ENCODE data around the gene PILRB.
A peak's percentile ranks its signal among the peaks of the same experiment; 100 is the strongest.
"Not testable (repeated sequence)": the region's sequence is repeated elsewhere in the genome, so short reads cannot be mapped to it uniquely, and the experiment has no call there.

The PILRB gene

DNA sequence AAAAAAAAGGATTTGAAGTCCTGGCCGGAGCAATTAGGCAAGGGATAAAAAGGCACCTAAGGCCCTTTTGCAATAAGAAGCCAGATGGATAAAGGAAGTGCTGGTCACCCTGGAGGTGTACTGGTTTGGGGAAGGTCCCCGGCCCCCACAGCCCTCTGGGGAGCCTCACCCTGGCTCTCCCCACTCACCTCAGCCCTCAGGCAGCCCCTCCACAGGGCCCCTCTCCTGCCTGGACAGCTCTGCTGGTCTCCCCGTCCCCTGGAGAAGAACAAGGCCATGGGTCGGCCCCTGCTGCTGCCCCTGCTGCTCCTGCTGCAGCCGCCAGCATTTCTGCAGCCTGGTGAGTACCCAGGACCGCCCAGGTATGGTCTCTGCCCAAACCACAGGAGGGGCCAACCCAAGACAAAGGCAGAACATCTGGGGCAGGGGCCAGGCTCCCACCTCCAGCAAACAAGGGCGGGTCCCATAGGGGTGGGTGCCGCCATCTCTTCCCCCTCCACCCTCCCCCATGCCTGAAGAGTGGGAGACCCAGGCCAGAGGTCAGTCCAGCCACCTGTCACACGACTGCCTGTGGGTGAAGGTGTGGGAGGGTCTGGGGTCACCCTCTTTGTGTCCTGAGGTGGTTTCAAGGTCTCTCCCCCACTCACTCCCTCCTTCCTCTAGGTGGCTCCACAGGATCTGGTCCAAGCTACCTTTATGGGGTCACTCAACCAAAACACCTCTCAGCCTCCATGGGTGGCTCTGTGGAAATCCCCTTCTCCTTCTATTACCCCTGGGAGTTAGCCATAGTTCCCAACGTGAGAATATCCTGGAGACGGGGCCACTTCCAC lies at the start of gene PILRB:
Gene PILRB, plus strand, starts transcription at position 91 of the 830 bp plus-strand sequence. Its CDS starts 186 bp downstream, at position 277.
- no peak for DNase-seq (ENCODE audit: low read depth)

DNA sequence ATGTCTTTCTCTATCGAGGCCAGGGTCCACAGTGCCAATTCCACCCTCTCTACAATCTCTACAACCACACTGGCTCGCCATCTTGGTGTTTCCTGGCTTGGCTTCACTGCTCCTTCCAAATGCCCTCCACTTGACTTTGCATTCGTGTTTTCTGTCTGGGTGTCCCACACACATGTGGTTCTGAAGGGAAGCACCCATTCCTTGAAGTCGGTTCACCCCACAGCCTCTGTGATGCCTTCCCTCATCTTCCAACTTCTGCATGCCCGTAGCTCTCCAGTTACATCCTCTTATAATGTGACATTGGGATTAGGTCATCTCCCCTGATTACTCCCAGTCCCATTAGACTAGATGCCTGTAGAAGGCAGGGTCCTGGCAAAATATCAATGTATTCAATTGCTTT lies 39.6 kb upstream of the PILRB start:
- not testable (repeated sequence) for DNase-seq (ENCODE audit: low read depth)

DNA sequence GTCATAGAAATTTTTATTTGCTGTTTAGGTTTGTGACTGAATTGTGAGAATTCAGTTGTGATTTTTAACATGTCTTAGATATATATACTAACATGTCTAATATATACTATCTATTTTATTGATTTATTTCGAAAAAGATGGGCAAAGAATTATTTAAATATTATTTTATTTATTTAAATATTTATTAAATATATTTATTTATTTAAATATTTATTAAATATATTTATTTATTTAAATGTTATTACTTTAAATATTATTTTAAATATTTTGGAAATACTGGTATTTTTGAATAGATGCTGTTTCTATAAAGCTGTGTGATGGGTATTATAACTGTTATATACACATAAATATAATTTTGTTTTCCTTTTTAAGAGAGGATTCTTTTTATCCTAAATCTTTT lies 36.3 kb upstream of the PILRB start:
- not testable (repeated sequence) for DNase-seq (ENCODE audit: low read depth)

- DNase-seq (ENCODE audit: low read depth), result not testable (repeated sequence)
Observed at GRCh38 chr7:100324194-100324593, 33.7 kb upstream of the PILRB start.

GRCh38 chr7:100325671-100326070 lies 32.2 kb upstream of the PILRB start:
- DNase-seq (ENCODE audit: low read depth), result not testable (repeated sequence)

DNA sequence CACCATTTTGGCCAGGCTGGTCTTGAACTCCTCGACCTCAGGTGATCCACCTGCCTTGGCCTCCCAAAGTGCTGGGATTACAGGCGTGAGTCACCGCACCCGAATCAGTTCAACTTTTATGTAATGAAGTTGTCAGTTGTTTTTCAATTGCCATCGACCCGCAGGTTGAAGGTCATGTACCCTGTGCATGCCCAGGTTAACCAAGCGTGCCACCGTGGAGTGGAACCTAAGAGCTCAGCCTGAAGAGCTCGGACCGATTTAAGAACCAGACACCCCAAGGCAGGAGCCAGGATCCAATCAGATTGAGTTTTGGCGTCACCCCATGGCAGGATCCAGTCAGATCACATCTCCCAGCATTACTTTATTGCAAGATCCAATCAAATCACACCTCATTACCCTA lies 31.0 kb upstream of the PILRB start:
- not testable (repeated sequence) for DNase-seq (ENCODE audit: low read depth)

GRCh38 chr7:100335566-100336466 lies 22.1 kb upstream of the PILRB start:
- peak; percentile 84 for DNase-seq (ENCODE audit: low read depth)

GRCh38 chr7:100338083-100338696 lies 19.7 kb upstream of the PILRB start:
- DNase-seq (ENCODE audit: low read depth), result not testable (repeated sequence)

DNA sequence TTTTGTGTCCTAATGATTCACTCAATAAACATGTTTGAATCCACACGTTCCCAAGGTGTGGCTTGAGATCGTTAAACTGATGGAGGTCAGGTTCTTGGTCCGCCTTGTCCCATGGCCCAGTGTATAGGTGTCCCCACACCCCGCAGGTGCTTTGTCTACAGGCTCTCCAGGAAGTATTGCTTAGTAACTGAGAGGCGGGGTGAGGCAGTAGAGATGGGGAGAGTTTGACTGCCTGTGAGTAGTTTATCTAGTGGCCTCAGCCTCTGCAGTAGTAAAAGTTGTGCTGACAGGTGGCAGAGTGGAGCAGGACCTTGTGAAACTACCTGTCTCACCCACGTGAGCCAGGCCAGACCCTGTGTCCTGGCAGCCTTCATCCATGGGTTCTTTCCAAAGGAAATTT lies 16.6 kb upstream of the PILRB start:
- not testable (repeated sequence) for DNase-seq (ENCODE audit: low read depth)

DNA sequence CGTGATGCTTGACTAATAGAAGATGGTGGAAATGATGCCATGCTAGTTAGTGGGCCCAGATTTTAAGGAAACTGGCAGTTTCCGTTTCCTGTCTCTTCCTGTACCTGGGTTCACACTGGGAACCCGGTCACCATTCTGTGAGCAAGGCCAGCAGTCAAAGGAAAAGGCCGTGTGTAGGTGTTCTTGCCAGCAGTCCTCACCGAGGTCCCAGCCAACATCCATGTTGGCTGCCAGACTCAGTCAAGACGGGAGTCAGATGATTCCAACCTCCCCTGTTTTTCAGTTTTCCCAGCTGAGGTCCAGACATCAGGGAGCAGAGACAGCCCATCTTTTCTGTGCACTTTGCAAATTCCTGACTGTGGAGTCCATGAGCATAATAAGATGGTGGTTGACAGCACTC lies 15.2 kb upstream of the PILRB start:
- no peak for DNase-seq (ENCODE audit: low read depth)

GRCh38 chr7:100344124-100344559 lies 13.8 kb upstream of the PILRB start:
- DNase-seq (ENCODE audit: low read depth), result not testable (repeated sequence)

DNA sequence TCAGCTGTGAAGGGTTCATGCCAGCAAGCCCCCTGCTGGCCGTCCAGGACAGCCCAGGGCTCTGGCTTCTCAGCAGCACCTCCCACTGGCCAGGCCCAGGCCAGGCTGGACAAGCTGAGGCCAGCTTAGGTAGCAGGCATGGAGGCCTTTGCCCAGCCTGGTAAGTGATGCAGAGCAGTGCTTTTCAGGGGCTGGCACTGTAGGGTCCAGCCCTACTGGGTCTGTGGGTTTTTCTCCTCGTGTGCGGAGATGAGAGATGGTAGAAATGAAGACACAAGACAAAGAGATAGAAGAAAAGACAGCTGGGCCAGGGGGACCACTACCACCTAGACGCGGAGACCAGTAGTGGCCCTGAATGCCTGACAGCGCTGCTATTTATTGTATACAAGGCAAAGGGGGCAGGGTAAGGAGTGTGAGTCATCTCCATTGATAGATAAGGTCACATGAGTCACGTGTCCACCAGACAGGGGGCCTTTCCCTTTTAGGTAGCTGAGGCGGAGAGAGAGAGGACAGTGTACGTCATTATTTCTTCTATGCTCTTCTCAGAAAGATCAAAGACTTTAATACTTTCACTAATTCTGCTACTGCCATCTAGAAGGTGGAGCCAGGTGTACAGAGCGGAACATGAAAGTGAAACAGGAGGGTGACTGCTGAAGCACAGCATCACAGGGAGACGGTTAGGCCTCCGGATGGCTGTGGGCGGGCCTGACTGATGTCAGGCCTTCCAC lies 13.2 kb upstream of the PILRB start:
- not testable (repeated sequence) for DNase-seq (ENCODE audit: low read depth)

GRCh38 chr7:100345288-100345672 lies 12.6 kb upstream of the PILRB start:
- not testable (repeated sequence) for DNase-seq (ENCODE audit: low read depth)

DNA sequence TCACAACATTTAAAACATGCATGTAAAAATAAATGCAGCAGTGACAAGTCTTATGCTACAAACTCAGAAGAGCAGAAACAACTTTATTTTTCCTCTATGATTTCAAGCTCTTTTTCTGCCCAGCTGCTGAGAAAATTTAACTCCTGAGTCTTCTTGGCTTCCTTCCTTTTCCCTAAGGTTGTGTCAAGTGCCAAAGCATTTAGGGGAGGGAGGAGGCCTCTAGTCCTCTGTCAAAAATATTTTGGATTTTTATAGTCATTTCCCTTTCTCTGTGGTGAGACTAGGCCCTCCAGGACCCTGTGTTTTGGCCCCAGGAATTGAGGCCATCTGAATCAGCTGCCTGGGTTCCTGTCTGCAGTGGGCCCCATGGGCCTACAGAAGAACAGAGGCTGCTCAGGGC lies 11.0 kb upstream of the PILRB start:
- DNase-seq (ENCODE audit: low read depth), result no peak

- no peak for DNase-seq (ENCODE audit: low read depth)
Observed at GRCh38 chr7:100348805-100349204, 9.1 kb upstream of the PILRB start.

- no peak for DNase-seq (ENCODE audit: low read depth)
Observed at GRCh38 chr7:100349757-100350156, 8.2 kb upstream of the PILRB start.

GRCh38 chr7:100351657-100352058 lies 6.3 kb upstream of the PILRB start:
- no peak for DNase-seq (ENCODE audit: low read depth)

GRCh38 chr7:100352230-100352781 lies 5.6 kb upstream of the PILRB start:
- not testable (repeated sequence) for DNase-seq (ENCODE audit: low read depth)

DNA sequence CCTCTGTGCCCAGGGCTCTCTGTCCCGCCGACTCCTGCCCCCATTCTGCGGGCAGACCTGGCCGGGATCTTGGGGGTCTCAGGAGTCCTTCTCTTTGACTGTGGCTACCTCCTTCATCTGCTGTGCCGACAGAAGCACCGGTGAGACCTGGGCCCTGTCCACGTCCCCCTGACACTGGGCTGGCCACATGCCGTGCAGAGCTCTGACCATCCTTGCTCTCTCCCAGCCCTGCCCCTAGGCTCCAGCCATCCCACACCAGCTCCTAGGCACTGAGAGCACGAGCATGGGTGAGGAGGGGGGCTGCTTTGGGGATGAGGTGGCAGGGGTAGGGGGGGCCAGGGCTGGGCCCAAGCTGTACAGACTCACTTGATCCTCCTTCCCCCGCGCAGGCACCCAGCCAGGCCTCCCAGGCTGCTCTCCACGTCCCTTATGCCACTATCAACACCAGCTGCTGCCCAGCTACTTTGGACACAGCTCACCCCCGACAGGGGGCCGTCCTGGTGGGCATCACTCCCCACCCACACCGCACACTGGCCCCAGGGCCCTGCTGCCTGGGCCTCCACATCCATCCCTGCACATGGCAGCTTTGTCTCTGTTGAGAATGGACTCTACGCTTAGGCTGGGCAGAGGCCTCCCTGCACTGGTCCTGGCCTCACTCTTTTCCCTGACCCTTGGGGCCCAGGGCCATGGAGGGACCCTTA lies 4.8 kb upstream of the PILRB start:
- DNase-seq (ENCODE audit: low read depth), result no peak

DNA sequence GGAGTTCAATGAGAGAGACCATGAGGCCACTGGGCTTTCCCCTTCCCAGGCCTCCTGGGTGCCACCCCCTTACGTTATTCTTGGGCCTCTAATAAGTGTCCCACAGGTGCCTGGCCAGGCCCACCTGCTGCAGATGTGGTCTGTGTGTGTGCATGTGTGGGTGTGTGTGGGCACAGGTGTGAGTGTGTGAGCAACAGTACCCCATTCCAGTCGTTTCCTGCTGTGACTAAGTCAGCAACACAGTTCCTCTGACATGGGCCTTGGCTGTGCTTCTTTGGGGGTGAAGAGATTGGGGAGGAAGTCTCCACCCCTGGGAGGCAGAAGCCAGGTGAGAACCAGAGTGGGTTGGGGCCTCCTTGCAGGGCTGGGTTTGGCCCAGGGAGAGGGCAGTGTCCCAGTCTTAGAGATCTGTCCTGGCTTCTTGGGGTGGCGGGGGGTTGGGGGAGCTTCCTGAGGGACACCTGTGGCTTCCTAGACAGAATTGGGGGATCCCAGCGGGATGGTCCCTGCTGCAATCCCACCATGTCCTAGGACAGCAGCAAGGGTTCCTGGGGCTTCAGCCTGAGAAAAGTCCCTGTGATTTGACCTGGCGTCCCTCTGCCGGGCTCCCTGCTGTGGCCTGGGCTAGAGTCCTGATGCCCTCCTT lies 4.1 kb upstream of the PILRB start:
- DNase-seq (ENCODE audit: low read depth), result no peak

Data from stromal cell of bone marrow (primary cell).